Loucy (cell line): Measurements from ENCODE around the gene DLGAP1.

Experiments
- H2AFZ ChIP-seq: fragments of 200-600 bp; sonication (generic); 2 replicates; pipeline ENCODE4 v1.6.0; 2016; ENCODE audit warnings: antibody characterized with exemption, mild to moderate bottlenecking, low read length, moderate library complexity
- H3F3A ChIP-seq: fragments of 200-600 bp; 2 replicates; pipeline ENCODE4 v1.6.0; 2016; ENCODE audit warnings: antibody characterized with exemption, low read depth, mild to moderate bottlenecking
- H3K27me3 ChIP-seq: fragments of 200-600 bp; sonication (generic); 2 replicates; pipeline ENCODE4 v1.6.1; 2014; ENCODE audit warnings: low read length, mild to moderate bottlenecking; ENCODE audit not compliant: insufficient read depth, poor library complexity, severe bottlenecking
- H3K36me3 ChIP-seq: fragments of 200-600 bp; sonication (generic); 2 replicates; pipeline ENCODE4 v1.6.1; 2016; ENCODE audit warnings: low read length; ENCODE audit not compliant: insufficient read depth
- H3K4me1 ChIP-seq: fragments of 200-600 bp; sonication (generic); 2 replicates; pipeline ENCODE4 v1.5.1; 2014; ENCODE audit warnings: low read length, mild to moderate bottlenecking; ENCODE audit not compliant: insufficient read depth, poor library complexity, severe bottlenecking
- H3K4me2 ChIP-seq: fragments of 200-600 bp; sonication (generic); 2 replicates; pipeline ENCODE4 v1.6.0; 2014; ENCODE audit warnings: antibody characterized with exemption, low read length, low read depth, mild to moderate bottlenecking; ENCODE audit not compliant: poor library complexity, severe bottlenecking
- H3K4me3 ChIP-seq: fragments of 200-600 bp; sonication (generic); 2 replicates; pipeline ENCODE4 v1.5.1; 2014; ENCODE audit warnings: low read length, mild to moderate bottlenecking, mixed read lengths; ENCODE audit not compliant: poor library complexity, severe bottlenecking
- H3K79me2 ChIP-seq: fragments of 200-600 bp; sonication (generic); 2 replicates; pipeline ENCODE4 v1.6.1; 2014; ENCODE audit warnings: low read length; ENCODE audit not compliant: insufficient read depth
- H3K9ac ChIP-seq: fragments of 200-600 bp; sonication (generic); 2 replicates; pipeline ENCODE4 v1.6.0; 2014; ENCODE audit warnings: mild to moderate bottlenecking, low read depth, low read length, moderate library complexity; ENCODE audit not compliant: poor library complexity, severe bottlenecking
- H3K9me2 ChIP-seq: fragments of 200-600 bp; sonication (generic); replicated peaks from 2 replicates; pipeline ENCODE4 v1.6.1; 2016; ENCODE audit warnings: low read depth, low read length, mixed read lengths
- H3K9me3 ChIP-seq: fragments of 200-600 bp; sonication (generic); 2 replicates; pipeline ENCODE4 v1.6.1; 2014; ENCODE audit warnings: mild to moderate bottlenecking, antibody characterized with exemption, low read length, low read depth; ENCODE audit not compliant: insufficient read depth
- H4K20me1 ChIP-seq: fragments of 200-600 bp; sonication (generic); 2 replicates; pipeline ENCODE4 v1.6.0; 2014; ENCODE audit warnings: antibody characterized with exemption, low read length, mild to moderate bottlenecking; ENCODE audit not compliant: insufficient read depth, poor library complexity, severe bottlenecking
- EZH2phosphoT487 ChIP-seq: fragments of 200-600 bp; IDR thresholded peaks from 2 replicates; pipeline ENCODE4 v1.6.1; 2018; ENCODE audit warnings: antibody characterized with exemption, mild to moderate bottlenecking, moderate library complexity, borderline replicate concordance
- TF ChIP-seq, protein P1 (sequence below): fragments of 200-600 bp; sonication (generic); conservative IDR thresholded peaks from 2 replicates; pipeline ENCODE4 v1.5.1; 2014; ENCODE audit warnings: mild to moderate bottlenecking, antibody characterized with exemption, low read length

Gene DLGAP1

DNA sequence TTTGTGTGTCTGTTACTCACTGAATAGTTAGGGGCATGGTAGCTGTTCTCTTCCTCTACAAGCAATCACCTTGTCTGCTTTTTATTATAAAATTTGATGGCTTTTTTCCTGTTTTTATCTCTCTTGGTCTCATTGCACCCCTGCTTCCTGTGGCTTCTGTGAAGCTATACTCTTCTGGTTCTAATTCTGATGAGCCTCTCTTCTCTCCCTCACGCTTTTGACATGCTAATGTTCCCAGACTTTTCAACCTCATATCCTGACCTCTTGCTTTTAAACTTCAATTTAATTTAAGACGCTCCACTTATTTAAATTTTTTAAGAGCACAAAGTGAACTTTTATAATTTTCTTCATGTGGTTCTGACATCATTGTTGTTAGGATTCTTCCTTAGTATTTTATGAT lies 361.4 kb downstream of the DLGAP1 start:
- H3K9me2 ChIP-seq = no peaks in the 10 kb centered on the region
- H3K27me3 ChIP-seq = no peaks in the 10 kb centered on the region
- no peak overlapping the region for H3K9ac ChIP-seq
- no peaks in the 10 kb centered on the region for H3K9me3 ChIP-seq
- no peak for TF ChIP-seq EZH2phosphoT487
- TF ChIP-seq, protein P1, sequence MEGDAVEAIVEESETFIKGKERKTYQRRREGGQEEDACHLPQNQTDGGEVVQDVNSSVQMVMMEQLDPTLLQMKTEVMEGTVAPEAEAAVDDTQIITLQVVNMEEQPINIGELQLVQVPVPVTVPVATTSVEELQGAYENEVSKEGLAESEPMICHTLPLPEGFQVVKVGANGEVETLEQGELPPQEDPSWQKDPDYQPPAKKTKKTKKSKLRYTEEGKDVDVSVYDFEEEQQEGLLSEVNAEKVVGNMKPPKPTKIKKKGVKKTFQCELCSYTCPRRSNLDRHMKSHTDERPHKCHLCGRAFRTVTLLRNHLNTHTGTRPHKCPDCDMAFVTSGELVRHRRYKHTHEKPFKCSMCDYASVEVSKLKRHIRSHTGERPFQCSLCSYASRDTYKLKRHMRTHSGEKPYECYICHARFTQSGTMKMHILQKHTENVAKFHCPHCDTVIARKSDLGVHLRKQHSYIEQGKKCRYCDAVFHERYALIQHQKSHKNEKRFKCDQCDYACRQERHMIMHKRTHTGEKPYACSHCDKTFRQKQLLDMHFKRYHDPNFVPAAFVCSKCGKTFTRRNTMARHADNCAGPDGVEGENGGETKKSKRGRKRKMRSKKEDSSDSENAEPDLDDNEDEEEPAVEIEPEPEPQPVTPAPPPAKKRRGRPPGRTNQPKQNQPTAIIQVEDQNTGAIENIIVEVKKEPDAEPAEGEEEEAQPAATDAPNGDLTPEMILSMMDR = no peak
- no peak overlapping the region for H3K4me2 ChIP-seq
- H2AFZ ChIP-seq = no peak overlapping the region
- no peaks in the 10 kb centered on the region for H3K4me1 ChIP-seq
- no peak overlapping the region for H3K4me3 ChIP-seq
- H4K20me1 ChIP-seq = no peaks in the 10 kb centered on the region
- no peaks in the 10 kb centered on the region for H3K36me3 ChIP-seq
- no peaks in the 10 kb centered on the region for H3K79me2 ChIP-seq
- no peaks in the 10 kb centered on the region for H3F3A ChIP-seq

DNA sequence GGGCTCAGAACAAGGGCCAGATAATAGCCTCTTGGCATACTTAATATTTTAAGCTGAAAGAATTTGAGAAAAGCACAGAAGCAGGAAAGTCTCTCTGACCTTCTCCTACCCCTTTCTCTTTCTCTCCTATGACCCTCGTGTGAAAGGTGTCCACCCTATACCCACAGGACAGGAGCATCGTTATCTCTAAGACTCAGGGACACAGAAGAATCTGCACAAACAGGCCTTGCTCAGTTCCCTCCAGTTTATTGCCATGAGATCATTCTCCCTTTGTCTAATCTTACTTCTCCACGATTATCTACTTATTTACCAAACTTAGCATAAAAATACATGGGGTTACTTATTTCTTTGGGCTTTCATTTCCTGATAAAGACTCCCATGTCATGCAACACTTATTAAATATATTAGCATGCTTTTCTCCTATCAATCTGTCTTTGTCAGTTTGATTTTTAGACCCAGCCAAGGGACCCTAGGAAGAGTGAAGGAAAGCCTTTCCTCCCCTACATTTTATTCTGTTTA lies 370.7 kb downstream of the DLGAP1 start:
- Histone ChIP-seq H3K9me2 (no peaks in the 10 kb centered on the region), H3K9me3 (no peaks in the 10 kb centered on the region), H3K36me3 (no peaks in the 10 kb centered on the region), H3K4me1 (no peaks in the 10 kb centered on the region), H3K79me2 (no peaks in the 10 kb centered on the region), H2AFZ (no peak overlapping the region), H4K20me1 (no peaks in the 10 kb centered on the region), H3K9ac (no peak overlapping the region), H3K4me2 (no peak overlapping the region), H3K27me3 (no peaks in the 10 kb centered on the region), H3F3A (no peaks in the 10 kb centered on the region), H3K4me3 (no peak overlapping the region)
- TF ChIP-seq, protein P1 = no peak
- TF ChIP-seq EZH2phosphoT487 = no peak

DNA sequence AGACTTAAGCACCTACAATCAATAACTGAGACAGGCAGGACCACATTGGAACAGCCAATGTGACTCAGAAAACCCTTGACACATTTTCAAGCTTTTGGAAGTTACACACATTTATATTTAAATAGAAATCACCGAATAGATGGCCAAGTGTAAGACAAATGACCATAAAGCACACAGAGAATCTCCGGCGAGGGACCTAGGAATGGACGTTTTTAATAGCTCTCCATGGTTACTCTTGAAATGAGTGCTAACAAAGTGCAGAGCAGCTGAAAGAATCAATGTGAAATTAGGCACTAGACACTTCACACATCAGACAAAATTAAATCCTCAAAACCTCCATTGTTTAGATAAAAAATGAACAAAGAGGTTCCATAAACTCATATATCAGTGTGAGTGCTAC lies 376.9 kb downstream of the DLGAP1 start:
- Histone ChIP-seq H3K4me3 (no peak overlapping the region), H3K36me3 (no peaks in the 10 kb centered on the region), H3K9me3 (no peaks in the 10 kb centered on the region), H3K27me3 (no peaks in the 10 kb centered on the region), H4K20me1 (no peaks in the 10 kb centered on the region), H2AFZ (no peak overlapping the region), H3K4me1 (no peaks in the 10 kb centered on the region), H3K9ac (no peak overlapping the region), H3F3A (no peaks in the 10 kb centered on the region), H3K79me2 (no peaks in the 10 kb centered on the region), H3K9me2 (no peaks in the 10 kb centered on the region), H3K4me2 (no peak overlapping the region)
- TF ChIP-seq, protein P1 = no peak
- TF ChIP-seq EZH2phosphoT487 = no peak
